Nephron progenitor cell (in vitro differentiated cells): ENCODE measurements around the gene SF3A2.

Source experiments
- DNase-seq: peaks from one replicate; pipeline ENCODE4 v3.0.0; 2021
- H3K27ac Mint-ChIP-seq: 2 replicates; pipeline ENCODE4 v1.8.0; 2021; ENCODE audit warnings: mild to moderate bottlenecking, moderate library complexity, mixed read lengths
- H3K27me3 Mint-ChIP-seq: 2 replicates; pipeline ENCODE4 v1.8.0; 2021; ENCODE audit warnings: mild to moderate bottlenecking, low read depth, mixed read lengths; ENCODE audit not compliant: poor library complexity
- H3K36me3 Mint-ChIP-seq: 2 replicates; pipeline ENCODE4 v1.8.0; 2021; ENCODE audit warnings: low read depth, mixed read lengths
- H3K4me1 Mint-ChIP-seq: 2 replicates; pipeline ENCODE4 v1.8.0; 2021; ENCODE audit warnings: mixed read lengths
- H3K4me3 Mint-ChIP-seq: 2 replicates; pipeline ENCODE4 v1.8.0; 2021; ENCODE audit warnings: mild to moderate bottlenecking, moderate library complexity, mixed read lengths
- H3K9me3 Mint-ChIP-seq: 2 replicates; pipeline ENCODE4 v1.8.0; 2021; ENCODE audit warnings: mild to moderate bottlenecking, moderate library complexity, mixed read lengths
- TF ChIP-seq, protein P1 (sequence below): fragments of 200-600 bp; sonication (generic); IDR thresholded peaks from 2 replicates; pipeline ENCODE4 v1.5.0; 2021; ENCODE audit warnings: antibody characterized with exemption

The SF3A2 gene

DNA sequence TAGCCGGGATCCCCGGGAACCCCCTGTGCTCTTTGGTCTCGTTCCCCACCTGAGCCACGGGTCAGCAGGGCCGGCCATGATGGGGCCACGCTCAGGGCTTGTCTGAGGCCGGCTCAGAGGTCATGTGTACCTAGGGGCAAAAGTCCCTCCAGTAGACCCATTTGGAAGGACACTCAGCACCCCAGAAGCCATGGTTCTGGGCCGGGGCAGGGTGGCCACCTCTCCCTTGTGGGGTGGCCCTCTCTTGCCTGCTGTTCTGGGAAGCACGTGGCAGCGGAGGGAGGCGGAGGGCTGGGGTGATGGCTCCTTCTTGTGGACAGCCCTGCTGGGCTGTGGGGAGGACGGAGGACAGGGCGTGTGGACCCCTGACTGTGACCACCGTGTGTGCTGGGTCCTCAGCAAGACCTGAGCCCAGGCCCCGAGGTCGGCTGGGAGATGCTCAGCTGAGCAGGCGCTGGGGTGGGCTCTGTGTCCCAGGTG lies 51.8 kb downstream of the SF3A2 start:
- Mint-ChIP-seq H3K27me3 (peaks cover 99% of the 10 kb centered on the region), H3K9me3 (no peaks in the 10 kb centered on the region), H3K4me3 (peak overlapping the region; percentile 66), H3K27ac (no peak overlapping the region), H3K4me1 (peaks cover 21% of the 10 kb centered on the region), H3K36me3 (peaks cover 4% of the 10 kb centered on the region)
- TF ChIP-seq, protein P1, sequence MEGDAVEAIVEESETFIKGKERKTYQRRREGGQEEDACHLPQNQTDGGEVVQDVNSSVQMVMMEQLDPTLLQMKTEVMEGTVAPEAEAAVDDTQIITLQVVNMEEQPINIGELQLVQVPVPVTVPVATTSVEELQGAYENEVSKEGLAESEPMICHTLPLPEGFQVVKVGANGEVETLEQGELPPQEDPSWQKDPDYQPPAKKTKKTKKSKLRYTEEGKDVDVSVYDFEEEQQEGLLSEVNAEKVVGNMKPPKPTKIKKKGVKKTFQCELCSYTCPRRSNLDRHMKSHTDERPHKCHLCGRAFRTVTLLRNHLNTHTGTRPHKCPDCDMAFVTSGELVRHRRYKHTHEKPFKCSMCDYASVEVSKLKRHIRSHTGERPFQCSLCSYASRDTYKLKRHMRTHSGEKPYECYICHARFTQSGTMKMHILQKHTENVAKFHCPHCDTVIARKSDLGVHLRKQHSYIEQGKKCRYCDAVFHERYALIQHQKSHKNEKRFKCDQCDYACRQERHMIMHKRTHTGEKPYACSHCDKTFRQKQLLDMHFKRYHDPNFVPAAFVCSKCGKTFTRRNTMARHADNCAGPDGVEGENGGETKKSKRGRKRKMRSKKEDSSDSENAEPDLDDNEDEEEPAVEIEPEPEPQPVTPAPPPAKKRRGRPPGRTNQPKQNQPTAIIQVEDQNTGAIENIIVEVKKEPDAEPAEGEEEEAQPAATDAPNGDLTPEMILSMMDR, result no peak
- no peak for DNase-seq

DNA sequence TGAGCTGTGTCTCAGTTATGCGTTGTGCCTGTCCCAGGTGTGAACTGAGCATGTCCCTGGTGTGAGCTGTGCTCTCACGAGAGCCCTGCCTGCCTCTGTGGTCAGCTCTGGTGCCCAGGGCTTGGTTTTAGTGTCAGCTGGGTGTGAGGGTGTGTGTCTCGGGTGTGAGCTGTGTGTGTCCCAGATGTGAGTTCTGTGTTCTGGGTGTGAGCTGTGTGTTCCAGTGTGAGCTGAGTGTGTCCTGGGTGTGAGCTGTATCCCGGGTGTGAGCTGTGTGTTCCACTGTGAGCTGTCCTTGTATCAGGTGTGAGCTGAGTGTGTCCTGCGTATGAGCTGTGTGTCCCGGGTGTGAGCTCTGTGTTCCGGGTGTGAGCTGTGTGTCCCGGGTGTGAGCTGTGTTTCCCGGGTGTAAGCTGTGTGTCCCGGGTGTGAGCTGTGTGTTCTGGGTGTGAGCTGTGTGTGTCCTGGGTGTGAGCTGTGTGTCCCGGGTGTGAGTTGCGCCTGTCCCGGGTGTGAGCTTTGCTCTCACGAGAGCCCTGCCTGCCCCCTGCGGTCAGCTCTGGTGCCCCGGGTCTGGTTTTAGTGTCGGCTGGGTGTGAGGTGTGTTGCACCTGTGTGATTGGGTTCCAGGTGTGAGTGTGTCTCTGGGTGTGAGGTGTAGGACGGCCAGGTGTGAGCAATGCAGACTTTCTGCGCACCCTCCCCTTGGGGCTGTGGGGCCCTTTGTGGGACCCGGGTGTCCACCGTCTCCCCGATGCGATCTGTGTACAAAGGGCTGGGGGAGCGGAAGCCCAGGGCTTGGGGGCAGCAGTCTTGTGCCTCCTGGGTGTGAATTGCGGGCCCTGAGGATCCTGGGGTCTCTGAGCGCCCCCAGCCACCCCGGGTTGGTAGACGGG lies 52.4 kb downstream of the SF3A2 start:
- no peaks in the 10 kb centered on the region for H3K9me3 Mint-ChIP-seq
- TF ChIP-seq, protein P1, result no peak

DNA sequence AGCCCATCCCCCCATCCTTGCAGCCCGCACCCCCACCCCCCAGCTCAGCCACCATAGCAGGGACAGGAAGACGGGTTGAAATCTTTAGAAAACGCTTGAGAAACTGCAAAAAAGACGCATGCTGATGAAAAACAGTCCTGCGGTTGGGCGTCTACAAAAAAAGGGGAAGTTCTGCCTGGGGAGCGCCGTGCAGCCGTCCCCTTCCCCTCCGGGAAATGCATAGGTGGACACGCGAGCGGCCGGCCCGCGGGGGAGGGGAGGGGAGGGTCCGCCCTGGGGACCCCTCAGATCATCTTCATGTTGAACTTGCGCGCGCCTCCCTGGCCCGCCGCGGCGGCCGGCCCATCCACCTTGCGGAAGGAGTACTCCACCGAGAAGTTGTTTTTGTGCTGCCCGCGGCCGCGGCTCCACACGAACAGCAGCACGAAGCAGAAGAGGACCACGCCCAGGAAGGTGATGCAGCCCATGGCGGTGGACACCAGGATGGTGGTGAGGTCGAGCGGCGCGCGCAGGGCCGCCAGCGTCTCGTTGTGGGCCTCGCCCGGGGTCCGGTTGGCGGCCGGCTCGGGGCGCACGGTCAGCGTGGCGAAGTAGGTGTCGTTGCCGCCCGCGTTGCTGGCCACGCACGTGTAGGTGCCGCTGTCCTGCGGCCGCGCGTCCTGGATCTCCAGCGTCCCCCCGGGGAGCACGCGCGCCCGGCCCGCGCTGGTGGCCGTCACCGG lies 53.3 kb downstream of the SF3A2 start:
- peak; percentile 40 for DNase-seq
- H3K36me3 Mint-ChIP-seq, result peaks cover 4% of the 10 kb centered on the region
- H3K27ac Mint-ChIP-seq, result no peak overlapping the region
- peak overlapping the region; percentile 73 for H3K4me3 Mint-ChIP-seq
- H3K27me3 Mint-ChIP-seq, result peaks cover 99% of the 10 kb centered on the region
- peaks cover 30% of the 10 kb centered on the region for H3K4me1 Mint-ChIP-seq
- no peaks in the 10 kb centered on the region for H3K9me3 Mint-ChIP-seq
- TF ChIP-seq, protein P1, result no peak

More for the DNA sequence above, 52.4 kb downstream of the SF3A2 start:
- Mint-ChIP-seq H3K36me3 (peaks cover 4% of the 10 kb centered on the region), H3K4me1 (peaks cover 25% of the 10 kb centered on the region), H3K27me3 (peaks cover 99% of the 10 kb centered on the region), H3K27ac (no peak overlapping the region), H3K4me3 (peak overlapping the region; percentile 66)
- DNase-seq, result no peak

DNA sequence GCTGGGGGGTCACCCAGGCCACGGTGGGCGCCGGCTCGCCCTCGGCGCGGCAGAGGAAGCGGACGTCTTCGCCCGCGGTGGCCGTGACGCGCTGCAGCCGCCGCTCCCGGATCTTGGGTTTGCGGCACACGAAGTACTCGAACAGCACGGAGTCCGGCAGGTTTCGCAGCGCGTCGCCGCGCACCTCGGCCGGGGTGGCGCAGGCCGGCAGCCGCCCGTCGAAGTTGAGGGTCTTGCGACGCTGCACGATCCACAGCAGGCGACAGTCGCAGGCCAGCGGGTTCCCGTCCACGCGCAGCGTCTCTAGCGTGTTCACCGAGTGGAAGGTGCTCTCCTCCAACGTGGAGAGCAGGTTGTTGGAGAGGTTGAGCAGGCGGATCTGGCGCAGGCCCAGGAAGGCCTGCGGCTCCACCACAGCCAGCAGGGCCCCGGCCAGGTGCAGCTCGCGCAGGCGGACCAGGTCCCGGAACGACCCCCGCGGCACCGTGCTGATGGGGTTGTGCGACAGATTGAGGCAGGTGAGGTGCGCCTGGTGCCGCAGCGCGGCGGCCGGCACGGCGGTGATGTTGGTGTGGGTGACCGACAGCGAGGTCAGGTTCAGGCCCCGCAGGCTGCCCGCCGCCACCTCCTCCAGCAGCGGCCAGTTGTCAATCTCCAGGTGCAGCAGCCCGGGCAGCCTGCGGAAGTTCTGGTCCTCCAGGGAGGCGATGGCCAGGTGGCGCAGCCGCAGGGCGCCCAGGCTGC lies 54.0 kb downstream of the SF3A2 start:
- peaks cover 99% of the 10 kb centered on the region for H3K27me3 Mint-ChIP-seq
- TF ChIP-seq, protein P1, result no peak
- H3K9me3 Mint-ChIP-seq, result no peaks in the 10 kb centered on the region
- H3K27ac Mint-ChIP-seq, result no peak overlapping the region
- peaks cover 4% of the 10 kb centered on the region for H3K36me3 Mint-ChIP-seq
- no peak for DNase-seq
- H3K4me3 Mint-ChIP-seq, result peak overlapping the region; percentile 23
- peaks cover 37% of the 10 kb centered on the region for H3K4me1 Mint-ChIP-seq

DNA sequence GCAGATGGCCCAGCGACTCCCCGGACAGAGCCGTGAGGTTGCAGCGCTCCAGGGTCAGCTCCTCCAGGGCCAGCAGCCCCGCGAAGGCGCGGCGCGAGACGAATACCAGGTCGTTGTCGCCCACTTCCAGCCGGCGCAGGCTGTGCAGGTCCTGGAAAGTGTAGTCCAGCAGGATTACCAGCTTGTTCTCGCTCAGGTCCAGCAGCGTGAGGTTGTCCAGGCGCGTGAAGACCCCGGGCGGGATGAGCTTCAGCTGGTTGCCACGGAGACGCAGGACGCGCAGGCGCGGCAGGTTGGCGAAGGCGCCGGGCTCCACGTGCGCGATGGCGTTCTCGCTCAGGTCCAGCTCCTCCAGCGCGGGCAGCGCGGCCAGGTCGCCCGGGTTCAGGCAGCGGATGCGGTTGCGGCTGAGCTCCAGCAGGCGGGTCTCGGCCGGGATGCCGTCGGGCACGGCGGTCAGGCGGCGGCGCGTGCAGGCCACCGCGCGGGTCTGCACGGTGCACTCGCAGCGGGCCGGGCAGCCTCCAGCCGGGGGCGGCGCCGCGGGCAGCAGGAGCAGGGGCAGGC lies 54.6 kb downstream of the SF3A2 start:
- TF ChIP-seq, protein P1, result no peak
- peaks cover 4% of the 10 kb centered on the region for H3K36me3 Mint-ChIP-seq
- no peak overlapping the region for H3K27ac Mint-ChIP-seq
- peaks cover 40% of the 10 kb centered on the region for H3K4me1 Mint-ChIP-seq
- DNase-seq, result peak; percentile 86
- H3K9me3 Mint-ChIP-seq, result no peaks in the 10 kb centered on the region
- H3K4me3 Mint-ChIP-seq, result peak overlapping the region; percentile 13
- peaks cover 99% of the 10 kb centered on the region for H3K27me3 Mint-ChIP-seq
